ENCODE results near the gene EPOP. TPM values are rescaled to one million over a fixed set of nuclear protein-coding genes. Genes with fewer than 3 reads are reported as not detected.

EPOP gene
- total RNA-seq, 2 experiments from 2014 or later: 17.6 to 19.2 TPM

- H3K27ac Mint-ChIP-seq: peak overlapping the region; percentile 100
- H3K4me3 Mint-ChIP-seq: peak overlapping the region; percentile 100
- intact Hi-C loops (cut with micrococcal nuclease): loop anchor here (5.0 kb wide), 1 partner anchor 1068 kb away; no protein-coding TSS in a partner anchor
- H3K4me1 Mint-ChIP-seq (ENCODE audit: low read depth): peaks cover 44% of the 10 kb centered on the region
- H3K9me3 Mint-ChIP-seq: no peaks in the 10 kb centered on the region
- peak; percentile 92 for DNase-seq
- CTCF ChIA-PET: interaction anchor here (1.1 to 1.7 kb wide), 3 partner anchors 24 to 31 kb away, joined by 5 to 7 read pairs (median 5); no protein-coding TSS in a partner anchor
- H3K36me3 Mint-ChIP-seq (ENCODE audit: low read depth): peaks cover 27% of the 10 kb centered on the region
- H3K27me3 Mint-ChIP-seq (ENCODE audit: low read depth): no peaks in the 10 kb centered on the region
Observed at GRCh38 chr17:38703742-38704605, 29.2 kb upstream of the EPOP start.

DNA sequence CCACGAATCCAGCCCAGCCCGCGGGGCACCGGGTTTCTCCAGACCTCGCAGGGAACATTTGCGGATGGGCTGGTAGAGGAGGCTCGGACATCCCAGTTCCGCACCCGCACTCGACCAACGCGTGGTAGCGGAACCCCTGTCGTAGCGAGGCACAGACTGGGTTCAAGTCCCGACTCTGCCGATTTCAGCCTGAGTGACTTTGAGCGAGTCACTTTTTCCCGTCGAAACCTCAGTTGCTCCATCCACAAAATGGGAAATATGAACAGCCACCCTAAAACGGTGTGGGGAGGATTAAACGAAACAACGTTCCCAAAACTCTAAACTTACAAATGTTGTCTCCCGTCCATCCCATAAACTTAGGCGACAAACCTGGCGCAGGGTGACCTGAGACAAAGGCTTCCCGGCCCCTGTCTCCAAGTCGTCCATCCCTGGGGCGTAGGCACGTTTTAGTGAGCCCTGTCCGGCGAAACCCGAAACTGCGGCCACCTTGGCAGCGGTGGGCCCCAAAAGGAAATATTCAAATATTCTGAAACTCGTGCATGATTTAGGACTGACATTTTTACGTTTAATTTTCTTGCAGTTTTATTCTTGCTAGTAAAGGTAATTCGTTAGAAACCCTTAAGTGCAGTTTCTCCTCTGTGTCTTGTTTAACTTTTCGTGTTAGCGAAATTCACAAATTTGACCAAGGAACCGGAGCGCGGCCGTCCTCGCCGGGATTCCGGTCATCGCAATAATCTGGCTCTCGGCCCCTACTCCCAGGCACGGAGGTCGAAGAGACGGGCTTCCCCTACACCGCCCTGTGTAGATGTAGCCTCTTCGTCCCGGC is 28.4 kb upstream of the EPOP start:
- no peak for DNase-seq
- Mint-ChIP-seq H3K4me1 (ENCODE audit: low read depth) (peaks cover 45% of the 10 kb centered on the region), H3K36me3 (ENCODE audit: low read depth) (peaks cover 26% of the 10 kb centered on the region), H3K27me3 (ENCODE audit: low read depth) (no peaks in the 10 kb centered on the region), H3K27ac (peak overlapping the region; percentile 100), H3K4me3 (peak overlapping the region; percentile 100), H3K9me3 (no peaks in the 10 kb centered on the region)
- CTCF ChIA-PET: no interaction called here
- intact Hi-C loops (cut with micrococcal nuclease): loop anchor here (5.0 kb wide), 1 partner anchor 1069 kb away; no protein-coding TSS in a partner anchor

DNA sequence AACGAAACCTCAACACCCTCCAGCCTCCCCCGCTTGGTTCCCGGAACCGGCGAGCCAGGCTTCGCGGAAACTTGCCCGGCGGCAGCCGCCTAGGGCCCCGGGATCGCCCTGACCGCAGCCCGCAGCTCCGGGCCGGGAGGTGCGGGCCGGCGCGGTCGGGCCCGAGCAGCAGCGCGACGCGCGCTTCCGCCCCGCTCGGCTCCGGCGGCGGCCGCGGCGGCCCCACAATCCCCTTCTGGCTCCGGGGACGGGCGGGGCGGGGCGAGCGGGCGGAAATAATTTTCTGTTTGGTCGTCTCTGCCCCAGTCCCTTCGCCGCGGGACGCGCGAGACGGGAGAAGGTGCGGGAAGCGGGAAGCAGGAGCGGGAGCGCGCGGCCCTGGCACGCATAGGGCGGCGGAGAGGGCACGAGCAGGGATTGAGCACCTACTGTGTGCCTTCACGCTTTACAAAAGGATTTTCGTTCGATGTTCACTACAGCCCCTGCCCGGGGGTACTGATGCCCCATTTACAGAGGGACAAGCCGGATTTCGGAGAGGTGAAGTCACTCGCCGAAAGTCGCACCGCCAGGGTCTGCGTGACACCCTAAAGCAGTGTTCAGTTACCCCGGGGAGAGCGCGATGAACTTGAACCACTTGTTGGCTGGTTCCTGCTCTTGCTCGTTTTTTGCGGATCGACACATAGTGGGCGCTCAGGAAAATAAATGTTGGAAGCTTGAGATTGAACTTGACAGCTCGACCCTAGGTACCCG is 27.6 kb upstream of the EPOP start:
- H3K27ac Mint-ChIP-seq: peak overlapping the region; percentile 100
- peak; percentile 92 for DNase-seq
- peak overlapping the region; percentile 100 for H3K4me3 Mint-ChIP-seq
- no peaks in the 10 kb centered on the region for H3K9me3 Mint-ChIP-seq
- peaks cover 20% of the 10 kb centered on the region for H3K36me3 Mint-ChIP-seq (ENCODE audit: low read depth)
- CTCF ChIA-PET: interaction anchor here (0.7 to 3.4 kb wide), 3 partner anchors 26 to 33 kb away, joined by 6 to 32 read pairs (median 7); partner anchors contain the start of gene EPOP
- intact Hi-C loops (cut with micrococcal nuclease): loop anchor here (5.0 kb wide), 1 partner anchor 1070 kb away; no protein-coding TSS in a partner anchor
- peaks cover 45% of the 10 kb centered on the region for H3K4me1 Mint-ChIP-seq (ENCODE audit: low read depth)
- no peaks in the 10 kb centered on the region for H3K27me3 Mint-ChIP-seq (ENCODE audit: low read depth)

GRCh38 chr17:38701504-38702165 is 26.9 kb upstream of the EPOP start:
- Mint-ChIP-seq H3K4me3 (peak overlapping the region; percentile 79), H3K9me3 (no peaks in the 10 kb centered on the region), H3K27me3 (ENCODE audit: low read depth) (no peaks in the 10 kb centered on the region), H3K36me3 (ENCODE audit: low read depth) (peaks cover 13% of the 10 kb centered on the region), H3K27ac (peak overlapping the region; percentile 97), H3K4me1 (ENCODE audit: low read depth) (peaks cover 45% of the 10 kb centered on the region)
- DNase-seq: peak; percentile 95
- intact Hi-C loops (cut with micrococcal nuclease): loop anchor here (1.0 to 5.0 kb wide), 9 partner anchors 24 to 1071 kb away; partner anchors contain the start of genes CISD3, PSMB3 and RPL23
- CTCF ChIA-PET: interaction anchor here (0.7 to 3.4 kb wide), 4 partner anchors 25 to 34 kb away, joined by 3 to 32 read pairs (median 6); partner anchors contain the start of gene EPOP

GRCh38 chr17:38698760-38699159 is 24.0 kb upstream of the EPOP start:
- H3K27ac Mint-ChIP-seq: peak overlapping the region; percentile 97

GRCh38 chr17:38697061-38697820 is 22.5 kb upstream of the EPOP start:
- H3K9me3 Mint-ChIP-seq: no peaks in the 10 kb centered on the region
- no peaks in the 10 kb centered on the region for H3K27me3 Mint-ChIP-seq (ENCODE audit: low read depth)
- no peak overlapping the region for H3K4me3 Mint-ChIP-seq
- H3K4me1 Mint-ChIP-seq (ENCODE audit: low read depth): peaks cover 50% of the 10 kb centered on the region
- no peak for DNase-seq
- no peak overlapping the region for H3K27ac Mint-ChIP-seq
- intact Hi-C loops (cut with micrococcal nuclease): no loop called here
- CTCF ChIA-PET: interaction anchor here (0.6 to 2.2 kb wide), 4 partner anchors 8 to 200 kb away, joined by 3 to 14 read pairs (median 3); partner anchors contain the start of gene MLLT6
- H3K36me3 Mint-ChIP-seq (ENCODE audit: low read depth): no peaks in the 10 kb centered on the region

More at GRCh38 chr17:38698760-38699159, 24.0 kb upstream of the EPOP start:
- H3K9me3 Mint-ChIP-seq: no peaks in the 10 kb centered on the region
- no peak overlapping the region for H3K4me3 Mint-ChIP-seq
- H3K36me3 Mint-ChIP-seq (ENCODE audit: low read depth): peaks cover 2% of the 10 kb centered on the region
- no peaks in the 10 kb centered on the region for H3K27me3 Mint-ChIP-seq (ENCODE audit: low read depth)
- no peak for DNase-seq
- H3K4me1 Mint-ChIP-seq (ENCODE audit: low read depth): peaks cover 50% of the 10 kb centered on the region
- intact Hi-C loops (cut with micrococcal nuclease): no loop called here
- CTCF ChIA-PET: interaction anchor here (0.6 to 3.4 kb wide), 2 partner anchors 10 to 22 kb away, joined by 3 to 32 read pairs; partner anchors contain the start of gene EPOP

- Mint-ChIP-seq H3K4me3 (no peak overlapping the region), H3K27me3 (ENCODE audit: low read depth) (no peaks in the 10 kb centered on the region), H3K27ac (no peak overlapping the region), H3K9me3 (no peaks in the 10 kb centered on the region), H3K4me1 (ENCODE audit: low read depth) (peaks cover 25% of the 10 kb centered on the region), H3K36me3 (ENCODE audit: low read depth) (no peaks in the 10 kb centered on the region)
- no peak for DNase-seq
- intact Hi-C loops (cut with micrococcal nuclease): no loop called here
- CTCF ChIA-PET: interaction anchor here (1.5 kb wide), 1 partner anchor 42 kb away, joined by 3 read pairs; no protein-coding TSS in a partner anchor
Observed at GRCh38 chr17:38693700-38694329, 19.1 kb upstream of the EPOP start.

- intact Hi-C loops (cut with micrococcal nuclease): no loop called here
- no peaks in the 10 kb centered on the region for H3K9me3 Mint-ChIP-seq
- H3K4me1 Mint-ChIP-seq (ENCODE audit: low read depth): peaks cover 5% of the 10 kb centered on the region
- no peaks in the 10 kb centered on the region for H3K27me3 Mint-ChIP-seq (ENCODE audit: low read depth)
- H3K4me3 Mint-ChIP-seq: no peak overlapping the region
- CTCF ChIA-PET: interaction anchor here (1.0 kb wide), 1 partner anchor 15 kb away, joined by 5 read pairs; no protein-coding TSS in a partner anchor
- no peaks in the 10 kb centered on the region for H3K36me3 Mint-ChIP-seq (ENCODE audit: low read depth)
- DNase-seq: no peak
- no peak overlapping the region for H3K27ac Mint-ChIP-seq
Observed at GRCh38 chr17:38691154-38691553, 16.4 kb upstream of the EPOP start.

GRCh38 chr17:38690386-38690785 is 15.6 kb upstream of the EPOP start:
- no peak for DNase-seq
- H3K4me3 Mint-ChIP-seq: no peak overlapping the region
- no peaks in the 10 kb centered on the region for H3K9me3 Mint-ChIP-seq
- H3K36me3 Mint-ChIP-seq (ENCODE audit: low read depth): no peaks in the 10 kb centered on the region
- intact Hi-C loops (cut with micrococcal nuclease): no loop called here
- H3K4me1 Mint-ChIP-seq (ENCODE audit: low read depth): no peaks in the 10 kb centered on the region
- CTCF ChIA-PET: interaction anchor here (1.0 kb wide), 1 partner anchor 14 kb away, joined by 5 read pairs; no protein-coding TSS in a partner anchor
- no peak overlapping the region for H3K27ac Mint-ChIP-seq
- H3K27me3 Mint-ChIP-seq (ENCODE audit: low read depth): no peaks in the 10 kb centered on the region

- Mint-ChIP-seq H3K4me3 (no peak overlapping the region), H3K27ac (no peak overlapping the region), H3K36me3 (ENCODE audit: low read depth) (no peaks in the 10 kb centered on the region), H3K27me3 (ENCODE audit: low read depth) (no peaks in the 10 kb centered on the region), H3K9me3 (no peaks in the 10 kb centered on the region), H3K4me1 (ENCODE audit: low read depth) (no peaks in the 10 kb centered on the region)
- DNase-seq: no peak
- CTCF ChIA-PET: interaction anchor here (1.6 to 2.1 kb wide), 2 partner anchors 11 to 48 kb away, joined by 7 to 14 read pairs; no protein-coding TSS in a partner anchor
- intact Hi-C loops (cut with micrococcal nuclease): no loop called here
Observed at GRCh38 chr17:38687286-38687685, 12.5 kb upstream of the EPOP start.

Measured in activated naive CD4-positive, alpha-beta T cell treated with anti-CD3 and anti-CD28 coated beads for 36 hours (primary cell).